HG03354 (cell line): Measurements from ENCODE around the gene HMCES.

Experiments
- ATAC-seq: cut with Tn5 transposase; IDR thresholded peaks from one replicate; pipeline ENCODE4 v1.9.1; 2021; ENCODE audit warnings: mild to moderate bottlenecking; ENCODE audit not compliant: unreplicated experiment, poor library complexity, severe bottlenecking

Gene HMCES

GRCh38 chr3:129291236-129291886 lies 12.7 kb downstream of the HMCES start:
- ATAC-seq = no peak

GRCh38 chr3:129295286-129295685 lies 16.6 kb downstream of the HMCES start:
- ATAC-seq = no peak

DNA sequence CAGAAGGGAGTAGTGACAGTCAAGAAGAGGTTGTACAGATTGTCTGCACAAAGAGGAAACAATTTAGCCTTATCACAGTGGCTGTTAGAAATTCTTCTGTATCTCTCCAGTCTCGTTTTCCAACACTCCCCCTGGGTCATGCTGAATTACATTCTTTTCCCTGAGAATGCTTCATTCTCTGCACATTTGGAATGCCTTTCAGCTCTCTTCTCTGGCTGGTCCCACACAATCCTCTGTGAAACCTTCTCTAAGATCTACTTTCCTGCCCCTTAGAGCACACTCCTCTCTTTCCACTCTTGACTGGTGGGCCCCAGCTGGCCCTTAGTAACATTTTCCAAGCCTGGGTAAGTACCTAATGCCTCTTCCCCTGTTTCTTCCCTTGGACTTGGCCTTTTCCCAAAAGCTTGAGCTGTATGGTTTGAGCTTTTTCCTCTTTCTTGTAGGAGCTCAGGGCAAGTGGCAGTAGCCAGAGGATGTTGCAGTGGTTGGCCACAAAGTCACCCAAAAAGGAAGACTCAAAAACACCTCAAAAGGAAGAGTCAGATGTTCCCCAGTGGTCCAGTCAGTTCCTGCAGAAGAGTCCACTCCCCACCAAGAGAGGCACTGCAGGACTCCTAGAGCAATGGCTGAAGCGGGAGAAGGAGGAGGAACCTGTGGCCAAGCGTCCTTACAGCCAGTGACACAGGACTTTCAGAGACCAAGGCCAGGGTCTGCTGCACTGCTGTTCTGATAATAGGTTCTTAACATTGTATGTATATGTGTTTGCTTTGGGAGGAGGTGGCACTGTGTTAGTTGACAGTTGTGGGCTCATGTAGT lies 25.7 kb downstream of the HMCES start:
- ATAC-seq = no peak

GRCh38 chr3:129304962-129305222 lies 26.2 kb downstream of the HMCES start:
- no peak for ATAC-seq

GRCh38 chr3:129305592-129306091 lies 27.0 kb downstream of the HMCES start:
- ATAC-seq = peak; percentile 51

GRCh38 chr3:129308636-129309035 lies 30.0 kb downstream of the HMCES start:
- no peak for ATAC-seq

- ATAC-seq = peak; percentile 37
Measured at GRCh38 chr3:129310111-129311011, 31.7 kb downstream of the HMCES start.

GRCh38 chr3:129311054-129311902 lies 32.6 kb downstream of the HMCES start:
- no peak for ATAC-seq

- ATAC-seq = no peak
Measured at GRCh38 chr3:129312021-129312639, 33.5 kb downstream of the HMCES start.

DNA sequence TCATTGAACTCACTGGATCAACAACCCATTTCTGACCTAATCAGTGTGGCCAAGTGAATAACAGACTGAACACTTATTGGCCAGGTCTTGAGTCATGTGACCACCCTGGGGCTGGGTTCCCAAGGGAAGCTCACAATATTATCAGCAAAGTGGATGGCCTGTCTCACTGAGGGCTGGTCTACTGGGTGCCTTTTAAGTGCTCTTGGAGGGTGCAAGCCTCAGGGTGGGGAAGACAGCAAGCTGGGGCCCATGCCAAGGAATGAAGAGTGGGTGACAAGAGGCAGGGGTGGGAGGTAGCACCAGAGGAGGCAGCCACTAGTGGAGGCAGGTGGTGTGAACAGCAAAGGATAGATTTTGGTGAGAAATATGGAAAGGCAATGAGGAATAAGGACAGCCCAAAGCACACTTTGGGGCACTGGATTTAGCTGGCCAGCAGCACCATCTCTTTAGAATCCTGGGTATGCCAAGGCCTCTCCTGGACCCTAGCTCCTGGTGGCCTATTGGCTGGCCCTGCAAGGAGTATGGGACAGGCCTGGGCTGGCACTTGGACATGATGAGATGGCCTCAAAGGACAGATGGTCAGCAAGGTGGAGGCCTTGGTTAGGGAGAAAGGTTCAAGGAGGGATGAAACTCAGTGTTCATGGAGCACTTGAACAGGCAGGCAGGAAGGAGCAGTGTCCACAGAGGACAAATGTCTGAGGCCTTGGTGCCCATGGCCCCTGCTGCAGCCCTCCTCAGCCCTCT lies 34.2 kb downstream of the HMCES start:
- ATAC-seq = no peak

DNA sequence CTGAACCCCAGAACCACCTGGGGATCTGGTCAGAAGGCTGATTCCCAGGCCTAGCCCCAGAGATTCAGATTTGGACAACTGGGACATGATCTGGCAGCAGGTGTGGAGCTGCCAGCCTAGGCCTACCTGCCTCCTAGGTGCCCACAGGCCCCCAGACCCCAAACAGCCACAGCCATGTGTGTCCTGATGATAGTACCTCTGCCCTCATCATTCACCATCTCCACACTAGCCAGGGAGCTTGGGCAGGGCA lies 34.7 kb downstream of the HMCES start:
- no peak for ATAC-seq

GRCh38 chr3:129313665-129314385 lies 35.2 kb downstream of the HMCES start:
- no peak for ATAC-seq

- ATAC-seq = peak; percentile 39
Measured at GRCh38 chr3:129314386-129315222, 35.9 kb downstream of the HMCES start.

DNA sequence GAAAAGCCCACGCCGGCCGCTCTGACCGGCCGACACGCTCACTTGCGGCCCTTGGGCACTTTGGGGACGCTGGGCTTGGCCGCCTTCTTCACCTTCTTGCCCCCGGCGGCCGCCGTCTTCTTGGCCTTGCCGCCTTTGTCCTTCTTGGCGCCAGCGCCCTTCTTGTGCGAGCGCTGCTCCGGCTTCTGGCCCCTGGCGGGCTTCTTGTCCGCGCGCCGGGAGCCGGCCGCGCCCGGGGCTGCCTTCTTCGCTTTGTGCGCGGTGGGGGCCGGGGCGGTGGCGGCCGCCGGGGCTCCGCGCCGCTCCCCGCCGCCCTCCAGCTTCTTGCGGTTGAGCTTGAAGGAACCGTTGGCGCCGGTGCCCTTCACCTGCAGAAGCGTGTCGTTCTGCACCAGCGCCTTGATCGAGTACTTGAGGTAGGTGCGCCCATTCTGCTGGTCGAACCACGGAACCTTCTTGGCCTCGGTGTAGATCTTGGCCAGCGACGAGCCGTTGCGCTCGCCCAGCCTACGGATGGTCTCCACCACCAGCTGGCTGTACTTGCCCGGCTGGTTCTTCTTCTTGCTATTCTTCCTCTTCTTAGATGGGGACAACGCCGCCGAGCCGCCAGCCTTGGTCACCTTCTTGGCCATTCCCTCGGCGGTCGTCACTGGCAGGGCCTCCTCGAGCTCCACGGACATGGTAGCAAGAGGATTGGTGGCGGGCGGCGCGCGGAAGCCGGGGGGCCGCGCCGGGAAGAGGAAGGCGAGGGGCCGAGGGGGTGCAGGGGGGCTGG lies 36.7 kb downstream of the HMCES start:
- peak; percentile 7 for ATAC-seq

GRCh38 chr3:129315998-129316247 lies 37.3 kb downstream of the HMCES start:
- ATAC-seq = no peak

DNA sequence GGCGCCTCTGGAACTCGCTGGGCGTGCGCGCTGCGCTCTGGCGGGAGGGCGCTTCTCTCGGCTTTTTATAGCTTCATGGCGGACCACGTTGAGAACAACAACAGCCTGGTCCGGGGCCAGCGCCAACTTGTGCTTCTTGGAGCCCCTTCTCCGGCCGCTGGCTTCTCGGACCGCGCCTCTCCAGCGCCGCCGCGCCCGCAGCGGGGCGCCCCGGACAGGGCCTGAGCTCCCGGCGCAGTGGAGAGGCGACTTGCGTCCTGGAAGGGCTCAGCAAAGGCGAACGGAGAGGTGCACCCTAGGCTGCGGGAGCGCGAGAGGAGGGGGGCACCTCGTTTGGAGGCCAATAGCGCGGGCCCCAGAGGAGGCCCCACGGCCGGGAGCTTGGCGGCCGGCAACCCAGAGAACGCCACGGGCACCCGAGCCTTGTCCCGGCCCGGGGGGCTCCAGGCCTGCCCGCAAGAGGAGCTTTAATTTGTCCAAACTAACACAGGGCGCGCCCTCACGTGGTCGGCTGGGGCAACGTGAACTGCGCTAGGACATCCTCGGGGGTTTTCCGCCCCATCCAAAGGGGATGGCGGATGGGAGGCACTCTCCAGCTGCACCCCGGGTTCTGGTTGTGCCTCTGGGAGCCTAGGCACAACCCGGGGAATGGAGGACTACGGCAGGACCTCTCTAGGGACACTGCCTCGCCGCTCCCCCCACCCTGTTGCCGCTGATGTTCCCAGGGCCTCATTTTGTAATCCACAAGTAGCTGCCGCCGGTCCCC lies 37.8 kb downstream of the HMCES start:
- ATAC-seq = peak; percentile 33
